Choroid plexus epithelial cell (primary cell): ENCODE data around the gene LMAN2L.

Source experiments
- DNase-seq: peaks from one replicate; pipeline ENCODE4 v3.0.0-alpha.2; 2010; ENCODE audit warnings: low read depth
- H3K4me3 ChIP-seq: 2 replicates; pipeline ENCODE4 v1.5.1; 2011; ENCODE audit warnings: low read depth, mild to moderate bottlenecking, control low read depth, low read length, moderate library complexity
- CTCF ChIP-seq: conservative IDR thresholded peaks from 2 replicates; pipeline ENCODE4 v1.5.1; 2011; ENCODE audit warnings: low read depth, mild to moderate bottlenecking, control low read depth, inconsistent platforms, low read length, moderate library complexity

LMAN2L gene

DNA sequence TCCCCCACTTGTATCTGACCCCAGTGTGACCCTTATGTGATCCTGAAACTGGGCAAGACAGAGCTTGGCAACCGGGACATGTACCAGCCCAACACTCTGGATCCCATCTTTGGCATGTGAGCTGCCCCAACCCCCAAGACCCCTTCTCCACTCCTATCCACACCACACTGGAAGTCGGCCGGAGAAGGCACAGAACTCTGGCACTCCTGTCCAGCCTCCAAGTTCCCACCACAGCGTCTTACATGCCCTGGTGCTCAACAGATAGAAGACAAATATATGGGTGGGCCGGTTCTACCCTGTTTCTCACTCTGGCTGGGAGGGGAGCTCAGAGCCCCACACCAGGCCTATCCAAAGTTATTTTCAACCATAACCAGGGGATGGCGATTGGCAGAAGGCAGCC, 40.8 kb downstream of the LMAN2L start:
- H3K4me3 ChIP-seq = no peak overlapping the region
- no peak for DNase-seq
- no peak for TF ChIP-seq CTCF

GRCh38 chr2:96698221-96698861, 41.5 kb downstream of the LMAN2L start:
- H3K4me3 ChIP-seq = no peak overlapping the region
- no peak for TF ChIP-seq CTCF
- DNase-seq = no peak

DNA sequence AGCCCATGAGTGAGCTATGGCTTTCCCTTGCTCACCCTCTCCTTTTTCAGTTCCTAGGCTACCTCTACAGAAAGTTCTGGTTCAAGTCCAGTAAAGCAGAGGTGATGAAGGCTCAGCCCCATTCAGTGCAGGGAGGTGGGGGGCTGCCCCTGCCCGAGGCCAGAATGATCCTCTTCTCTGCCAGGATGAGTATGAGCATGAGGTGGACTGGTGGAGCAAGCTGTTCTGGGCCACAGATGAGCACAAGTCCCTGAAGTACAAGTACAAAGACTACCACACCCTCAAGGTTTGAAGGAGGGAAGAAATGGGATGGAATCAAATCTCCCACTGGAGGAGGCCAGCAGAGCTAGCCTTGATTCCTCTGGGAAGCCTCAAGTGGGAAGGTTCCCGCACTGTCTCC, 42.4 kb downstream of the LMAN2L start:
- no peak for DNase-seq
- H3K4me3 ChIP-seq = no peak overlapping the region
- TF ChIP-seq CTCF = no peak

GRCh38 chr2:96695602-96696001, 44.3 kb downstream of the LMAN2L start:
- no peak for TF ChIP-seq CTCF
- DNase-seq = no peak
- no peak overlapping the region for H3K4me3 ChIP-seq

GRCh38 chr2:96694816-96695455, 44.9 kb downstream of the LMAN2L start:
- no peak overlapping the region for H3K4me3 ChIP-seq
- DNase-seq = no peak
- no peak for TF ChIP-seq CTCF

DNA sequence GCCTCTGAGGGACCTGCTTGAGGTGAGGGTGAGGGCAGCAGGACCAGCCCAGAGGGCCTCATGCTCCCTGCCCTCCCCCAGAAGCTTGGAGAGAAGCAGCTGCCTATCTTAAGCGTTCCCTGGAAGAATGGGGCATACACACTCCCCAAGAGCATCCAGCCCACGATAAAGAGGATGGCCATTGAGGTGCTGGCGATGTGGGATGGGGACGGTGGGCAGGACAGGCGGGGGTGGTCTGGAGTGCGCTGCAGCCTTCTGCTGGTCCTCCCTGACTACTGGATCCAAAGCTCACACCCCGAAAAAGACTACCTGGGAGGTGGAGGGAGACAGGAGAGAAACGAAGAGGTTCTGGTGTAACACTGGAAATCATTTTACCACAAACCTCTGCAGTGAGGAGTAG, 45.6 kb downstream of the LMAN2L start:
- DNase-seq = no peak
- no peak for TF ChIP-seq CTCF
- no peak overlapping the region for H3K4me3 ChIP-seq
